ENCODE results near the gene PRUNE2. TPM values are rescaled to one million over a fixed set of nuclear protein-coding genes. Genes with fewer than 3 reads are reported as not detected.

Gene PRUNE2
- total and polyA plus RNA-seq, 4 donors, result 3.8 to 18.1 (median 7.8) TPM

- H3K4me3 ChIP-seq, result no peak overlapping the region
- no peak overlapping the region for H3K9ac ChIP-seq (ENCODE audit: insufficient read depth in 1 of 2, low read length in 2 of 2)
- DNase-seq (no peak), ATAC-seq (ENCODE audit: insufficient read depth, low FRiP score) (no peak)
- H3K27ac ChIP-seq (ENCODE audit: low read depth in 1 of 2, low read length in 1 of 2), result no peak overlapping the region
- H3K36me3 ChIP-seq (ENCODE audit: control insufficient read depth in 4 of 4, insufficient read depth in 4 of 4, low read length in 4 of 4), result no peaks in the 10 kb centered on the region
- H3K4me1 ChIP-seq (ENCODE audit: control insufficient read depth in 5 of 5, insufficient read depth in 5 of 5, low read length in 5 of 5), result peaks cover 0 to 17% (median 3%) of the 10 kb centered on the region in 5 donors
- TF ChIP-seq CTCF (IDR thresholded peaks at IDR 0.05; ENCODE audit: control extremely low read depth, extremely low read depth), result no peak
- peaks cover 0 to 11% (median 0%) of the 10 kb centered on the region in 3 donors for H3K27me3 ChIP-seq (ENCODE audit: control insufficient read depth in 3 of 3, insufficient read depth in 3 of 3, low read length in 2 of 3)
- no peaks in the 10 kb centered on the region for H3K9me3 ChIP-seq (ENCODE audit: control insufficient read depth in 4 of 4, insufficient read depth in 3 of 4, low read length in 3 of 4)
- WGBS, 2 donors, result 64 to 74% methylated on average over 3 of the region's 3 CpGs
These were observed 204.4 kb downstream of the PRUNE2 start for GRCh38 chr9:76701441-76702039.

- H3K9ac ChIP-seq (ENCODE audit: insufficient read depth in 1 of 2, low read length in 2 of 2), result no peak overlapping the region
- 84 to 88% methylated on average over 4 of the region's 4 CpGs for WGBS, 2 donors
These were observed 205.0 kb downstream of the PRUNE2 start for GRCh38 chr9:76700916-76701315.

GRCh38 chr9:76699971-76700370 is 205.9 kb downstream of the PRUNE2 start:
- H3K27ac ChIP-seq (ENCODE audit: low read depth in 1 of 2, low read length in 1 of 2), result no peak overlapping the region
- no peak overlapping the region for H3K4me3 ChIP-seq
- ATAC-seq (ENCODE audit: insufficient read depth, low FRiP score), result no peak
- no peaks in the 10 kb centered on the region for H3K36me3 ChIP-seq (ENCODE audit: control insufficient read depth in 4 of 4, insufficient read depth in 4 of 4, low read length in 4 of 4)
- TF ChIP-seq CTCF (IDR thresholded peaks at IDR 0.05; ENCODE audit: control extremely low read depth, extremely low read depth), result no peak
- DNase-seq, result peak in 2 of 3 donors; percentile 64 to 68
- peaks cover 0 to 3% (median 0%) of the 10 kb centered on the region in 3 donors for H3K27me3 ChIP-seq (ENCODE audit: control insufficient read depth in 3 of 3, insufficient read depth in 3 of 3, low read length in 2 of 3)
- H3K9ac ChIP-seq (ENCODE audit: insufficient read depth in 1 of 2, low read length in 2 of 2), result no peak overlapping the region
- H3K4me1 ChIP-seq (ENCODE audit: control insufficient read depth in 5 of 5, insufficient read depth in 5 of 5, low read length in 5 of 5), result peaks cover 0 to 17% (median 3%) of the 10 kb centered on the region in 5 donors
- H3K9me3 ChIP-seq (ENCODE audit: control insufficient read depth in 4 of 4, insufficient read depth in 3 of 4, low read length in 3 of 4), result peaks cover 0 to 2% (median 0%) of the 10 kb centered on the region in 4 donors

More at GRCh38 chr9:76700916-76701315, 205.0 kb downstream of the PRUNE2 start:
- TF ChIP-seq CTCF (IDR thresholded peaks at IDR 0.05; ENCODE audit: control extremely low read depth, extremely low read depth), result no peak
- no peak for DNase-seq
- Histone ChIP-seq H3K4me3 (no peak overlapping the region), H3K36me3 (ENCODE audit: control insufficient read depth in 4 of 4, insufficient read depth in 4 of 4, low read length in 4 of 4) (no peaks in the 10 kb centered on the region), H3K4me1 (ENCODE audit: control insufficient read depth in 5 of 5, insufficient read depth in 5 of 5, low read length in 5 of 5) (peaks cover 0 to 17% (median 3%) of the 10 kb centered on the region in 5 donors), H3K27ac (ENCODE audit: low read depth in 1 of 2, low read length in 1 of 2) (no peak overlapping the region), H3K27me3 (ENCODE audit: control insufficient read depth in 3 of 3, insufficient read depth in 3 of 3, low read length in 2 of 3) (peaks cover 0 to 5% (median 0%) of the 10 kb centered on the region in 3 donors), H3K9me3 (ENCODE audit: control insufficient read depth in 4 of 4, insufficient read depth in 3 of 4, low read length in 3 of 4) (peaks cover 0 to 2% (median 0%) of the 10 kb centered on the region in 4 donors)
- ATAC-seq (ENCODE audit: insufficient read depth, low FRiP score), result no peak
